GM12892 (cell line): ENCODE data around the gene EXOC4.

Experiments used
- POLR2A ChIP-seq: IDR thresholded peaks from 2 replicates; pipeline ENCODE4 v1.6.1; 2011; ENCODE audit warnings: low read depth, low read length, control low read depth
- POLR2AphosphoS5 ChIP-seq: IDR thresholded peaks from 2 replicates; pipeline ENCODE4 v1.6.1; 2011; ENCODE audit warnings: low read depth, low read length, control low read depth
- TAF1 ChIP-seq: IDR thresholded peaks from 2 replicates; pipeline ENCODE4 v1.6.1; 2011; ENCODE audit warnings: low read depth, mild to moderate bottlenecking, control low read depth, low read length, borderline replicate concordance

- TF ChIP-seq POLR2A (no peak), TAF1 (no peak), POLR2AphosphoS5 (no peak)
Measured at GRCh38 chr7:133489906-133490305, 237.0 kb downstream of the EXOC4 start.
